Activated CD8-positive, alpha-beta memory T cell treated with anti-CD3 and anti-CD28 coated beads for 24 hours (primary cell): ENCODE data around the gene COL9A1.
"Not testable (repeated sequence)": the region's sequence is repeated elsewhere in the genome, so short reads cannot be mapped to it uniquely, and the experiment has no call there.

Experiments used
- DNase-seq: peaks from one replicate; pipeline ENCODE4 v3.0.0-alpha.2; 2020

COL9A1 gene

DNA sequence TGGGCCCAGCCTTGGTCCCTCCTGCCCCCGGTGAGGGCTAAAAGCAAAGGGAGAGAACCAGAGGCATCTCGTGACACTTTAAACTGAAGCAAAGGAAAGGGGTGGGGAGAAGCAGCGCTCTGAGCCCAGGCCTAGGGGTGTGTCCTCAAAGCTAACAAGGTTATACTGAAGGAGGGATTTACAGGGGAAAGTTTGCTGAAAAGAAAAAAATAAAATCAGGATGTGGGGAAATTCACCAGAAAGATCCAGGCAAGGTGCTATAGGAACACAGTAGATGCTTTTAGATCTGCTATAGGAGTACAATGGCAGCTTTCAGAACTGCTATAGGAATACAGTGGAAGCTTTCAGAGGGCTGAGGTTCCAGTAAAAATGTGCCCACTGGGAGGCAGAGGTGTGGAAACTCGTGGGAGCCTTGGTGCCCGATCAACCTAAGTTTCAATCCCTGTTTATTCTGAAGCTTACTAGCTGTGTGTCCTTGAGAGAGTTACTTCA is at the start of gene COL9A1:
COL9A1 (minus strand) TSS at position 51 of the 492 bp plus-strand sequence. CDS start 160 bp downstream, outside the sequence.
- no peak for DNase-seq

DNA sequence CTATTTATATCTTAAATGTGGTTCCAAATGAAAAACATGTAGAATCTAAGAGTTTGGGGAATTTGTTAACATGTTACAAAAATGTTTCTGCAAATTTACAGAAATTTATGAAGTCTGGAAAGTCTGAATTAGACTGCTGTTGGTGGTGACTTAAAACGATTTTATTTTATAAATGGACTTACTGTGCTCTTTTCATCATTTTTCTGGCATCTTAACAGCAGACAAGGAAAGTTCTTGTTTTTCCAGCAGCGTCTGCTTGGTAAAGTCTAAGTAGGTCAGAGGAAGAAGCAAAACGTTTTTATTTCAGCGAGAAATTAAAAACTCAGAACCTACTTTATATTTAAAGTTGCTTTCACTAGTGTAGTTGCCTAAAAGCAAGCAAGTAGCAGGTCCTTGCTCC is 48.6 kb upstream of the COL9A1 start:
- DNase-seq, result no peak

- no peak for DNase-seq
These were observed 42.7 kb upstream of the COL9A1 start for GRCh38 chr6:70345619-70346018.

GRCh38 chr6:70343313-70343712 is 40.4 kb upstream of the COL9A1 start:
- DNase-seq, result no peak

GRCh38 chr6:70339810-70340209 is 36.9 kb upstream of the COL9A1 start:
- not testable (repeated sequence) for DNase-seq

DNA sequence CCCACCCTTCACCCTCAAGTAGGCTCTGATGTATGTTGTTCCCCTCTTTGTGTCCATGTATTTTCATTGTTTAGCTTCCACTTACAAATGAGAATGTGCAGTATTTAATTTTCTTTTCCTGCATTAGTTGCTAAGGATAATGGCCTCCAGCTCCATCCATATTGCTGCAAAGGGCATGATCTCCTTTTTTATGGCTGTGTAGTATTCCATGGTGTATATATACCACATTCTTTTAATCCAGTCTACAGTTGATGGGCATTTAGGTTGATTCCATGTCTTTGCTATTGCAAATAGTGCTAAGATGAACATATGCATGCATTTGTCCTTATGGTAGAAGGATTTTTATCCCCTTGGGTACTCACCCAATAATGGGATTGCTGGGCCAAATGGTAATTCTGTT is 35.9 kb upstream of the COL9A1 start:
- DNase-seq, result no peak

DNA sequence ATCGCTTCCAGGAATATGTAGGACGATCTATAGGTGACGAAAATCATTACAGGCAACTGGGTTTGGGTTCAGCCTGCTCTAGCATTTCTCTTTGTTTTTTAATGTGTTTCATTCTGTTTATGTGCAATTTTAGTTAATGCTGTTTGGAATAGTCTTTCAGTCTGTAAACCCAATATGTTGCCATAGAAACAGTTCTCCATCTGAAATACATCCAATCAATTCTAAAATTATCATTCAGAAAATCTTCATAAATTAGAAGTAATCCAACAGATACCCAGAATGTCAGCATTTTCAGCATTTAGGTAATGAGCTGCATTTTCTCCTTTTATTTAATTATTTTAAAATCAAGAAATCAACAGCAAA is 34.8 kb upstream of the COL9A1 start:
- DNase-seq, result no peak

GRCh38 chr6:70336996-70337742 is 34.3 kb upstream of the COL9A1 start:
- no peak for DNase-seq

DNA sequence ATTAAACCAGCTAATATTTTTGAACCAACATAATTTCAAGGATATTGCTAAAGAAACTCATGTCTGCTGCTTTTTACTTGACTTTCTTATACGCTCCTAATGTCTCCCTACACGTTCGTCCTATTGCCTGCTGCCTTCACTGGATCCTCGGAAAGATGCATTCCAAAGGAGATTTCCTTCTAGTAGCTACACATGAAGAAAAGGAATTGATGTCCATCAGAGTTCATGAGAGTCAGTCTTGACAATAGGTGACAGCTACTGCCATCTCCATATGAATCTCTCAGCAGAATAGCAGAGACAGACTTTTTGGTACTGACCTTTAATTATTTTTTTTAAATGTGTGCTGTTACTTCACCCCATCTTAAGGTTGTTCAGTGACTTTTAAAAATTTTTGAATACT is 24.2 kb upstream of the COL9A1 start:
- no peak for DNase-seq

DNA sequence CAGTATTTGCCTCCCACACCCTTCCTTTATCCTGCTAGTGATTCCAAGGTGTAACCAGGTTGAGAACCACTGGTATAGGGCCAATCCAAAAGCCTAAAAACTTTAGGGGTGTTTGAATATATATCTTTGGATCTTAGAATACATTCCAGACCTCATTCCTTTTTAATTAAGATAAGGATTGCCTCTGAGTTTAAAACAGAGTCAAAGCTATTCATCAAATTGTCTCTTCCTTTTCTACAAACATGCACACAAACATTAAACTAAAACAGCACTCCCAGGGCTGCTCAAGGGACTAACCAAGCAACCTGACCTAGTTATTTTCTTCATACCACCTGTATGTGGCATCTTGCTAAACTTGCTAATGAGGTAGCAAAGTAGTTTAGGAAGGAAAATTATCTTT is 22.1 kb upstream of the COL9A1 start:
- no peak for DNase-seq

DNA sequence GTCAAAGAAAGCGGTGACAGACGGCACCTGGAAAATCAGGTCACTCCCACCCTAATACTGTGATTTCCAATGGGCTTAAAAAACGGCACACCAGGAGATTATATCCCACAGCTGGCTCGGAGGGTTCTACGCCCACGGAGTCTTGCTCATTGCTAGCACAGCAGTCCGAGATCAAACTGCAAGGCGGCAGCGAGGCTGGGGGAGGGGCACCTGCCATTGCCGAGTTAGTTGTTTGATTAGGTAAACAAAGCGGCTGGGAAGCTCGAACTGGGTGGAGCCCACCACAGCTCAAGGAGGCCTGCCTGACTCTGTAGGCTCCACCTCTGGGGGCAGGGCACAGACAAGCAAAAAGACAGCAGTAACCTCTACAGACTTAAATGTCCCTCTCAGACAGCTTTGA is 14.9 kb upstream of the COL9A1 start:
- not testable (repeated sequence) for DNase-seq

- no peak for DNase-seq
These were observed 12.3 kb upstream of the COL9A1 start for GRCh38 chr6:70315079-70315751.

- no peak for DNase-seq
These were observed 11.4 kb upstream of the COL9A1 start for GRCh38 chr6:70314296-70314695.

- DNase-seq, result no peak
These were observed 9.4 kb upstream of the COL9A1 start for GRCh38 chr6:70312165-70312745.

GRCh38 chr6:70310063-70310694 is 7.3 kb upstream of the COL9A1 start:
- DNase-seq, result no peak

GRCh38 chr6:70309243-70309642 is 6.4 kb upstream of the COL9A1 start:
- no peak for DNase-seq

GRCh38 chr6:70308142-70308541 is 5.3 kb upstream of the COL9A1 start:
- DNase-seq, result not testable (repeated sequence)

DNA sequence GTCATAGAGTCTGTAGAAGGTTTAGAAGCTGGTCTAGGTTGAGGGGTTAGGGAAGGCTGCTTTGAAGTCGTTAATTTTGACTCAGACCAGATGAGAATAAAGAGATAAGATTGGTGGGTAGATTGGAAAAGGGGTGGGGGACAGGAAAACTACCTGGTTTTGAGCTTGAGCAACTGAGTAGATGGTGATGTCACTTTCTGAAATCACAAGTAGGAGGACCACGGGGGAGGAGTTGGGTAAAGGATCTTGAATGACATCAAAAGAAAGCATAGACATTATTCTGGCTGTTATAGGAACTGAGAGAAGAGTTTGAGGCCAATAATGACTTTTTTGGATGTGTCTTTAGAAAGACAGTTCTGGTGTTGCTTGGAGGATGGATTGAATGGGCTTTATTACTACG is 4.1 kb upstream of the COL9A1 start:
- DNase-seq, result no peak

DNA sequence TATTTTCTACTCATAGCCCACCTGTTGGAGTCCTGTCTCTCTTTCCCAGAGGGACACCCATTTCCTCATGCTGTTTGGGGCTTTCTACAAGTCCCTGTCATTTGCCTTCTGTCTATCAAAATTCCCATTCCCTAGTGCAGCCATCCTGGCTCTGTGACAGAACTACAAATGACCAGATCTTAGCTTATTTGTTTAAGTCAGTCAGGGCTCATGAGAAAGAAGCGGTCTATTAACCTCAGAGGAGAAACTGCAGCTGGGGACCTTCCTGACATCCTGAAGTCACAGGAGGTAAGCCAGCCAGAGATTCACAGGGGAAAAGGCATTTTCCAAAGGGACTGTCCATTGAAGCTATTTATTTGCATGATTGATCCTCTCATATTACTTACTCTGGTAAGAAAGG is 1.7 kb upstream of the COL9A1 start:
- no peak for DNase-seq

DNA sequence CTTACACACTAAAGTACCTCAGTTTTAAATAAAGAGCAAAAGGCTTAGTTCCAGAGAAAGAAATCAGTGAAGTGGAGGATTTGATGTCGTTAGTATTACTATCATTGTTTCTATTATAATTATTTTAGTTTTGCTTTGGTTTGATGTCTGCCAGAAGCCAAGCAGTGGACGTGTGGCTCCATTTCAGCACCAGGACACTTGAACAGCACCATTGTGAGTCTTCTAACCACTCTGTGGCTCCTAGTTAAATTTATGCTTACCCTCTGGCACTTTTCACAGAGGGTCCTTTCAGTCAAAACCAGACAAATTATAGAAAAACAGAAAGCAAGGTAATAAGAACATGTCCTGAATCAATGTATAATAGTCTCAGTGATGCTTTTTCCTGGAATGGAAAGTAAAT is 3.4 kb downstream of the COL9A1 start:
- DNase-seq, result no peak

GRCh38 chr6:70298068-70298467 is 4.8 kb downstream of the COL9A1 start:
- DNase-seq, result no peak

GRCh38 chr6:70292193-70292592 is 10.7 kb downstream of the COL9A1 start:
- no peak for DNase-seq

- DNase-seq, result no peak
These were observed 13.6 kb downstream of the COL9A1 start for GRCh38 chr6:70289299-70289698.

DNA sequence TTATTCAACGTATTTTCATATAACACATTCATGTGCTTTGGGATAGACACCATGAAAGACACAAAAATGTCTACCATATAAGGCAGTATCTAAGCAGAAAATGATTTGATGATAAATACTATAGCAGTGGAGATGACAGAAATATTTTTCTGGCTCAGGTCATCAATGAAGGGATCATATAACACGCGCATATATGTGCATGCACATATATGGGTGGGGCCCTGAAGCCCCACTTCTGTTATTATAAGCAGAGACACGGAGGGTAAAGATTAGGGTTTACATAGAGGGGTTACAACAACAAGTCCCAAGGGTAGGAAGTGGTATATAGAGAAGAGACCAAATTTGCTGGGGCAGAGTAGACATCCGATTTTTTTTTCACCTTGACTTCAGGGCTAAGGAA is 16.0 kb downstream of the COL9A1 start:
- DNase-seq, result no peak
